DMS53 treated with DMSO at 0.1 percent for 48 hours (cell line): Measurements from ENCODE around the gene UCK1.

Experiments used
- DNase-seq: peaks from one replicate; lab custom pipeline; 2025; ENCODE audit not compliant: unreplicated experiment; lab: John Stamatoyannopoulos, UW

The UCK1 gene

DNA sequence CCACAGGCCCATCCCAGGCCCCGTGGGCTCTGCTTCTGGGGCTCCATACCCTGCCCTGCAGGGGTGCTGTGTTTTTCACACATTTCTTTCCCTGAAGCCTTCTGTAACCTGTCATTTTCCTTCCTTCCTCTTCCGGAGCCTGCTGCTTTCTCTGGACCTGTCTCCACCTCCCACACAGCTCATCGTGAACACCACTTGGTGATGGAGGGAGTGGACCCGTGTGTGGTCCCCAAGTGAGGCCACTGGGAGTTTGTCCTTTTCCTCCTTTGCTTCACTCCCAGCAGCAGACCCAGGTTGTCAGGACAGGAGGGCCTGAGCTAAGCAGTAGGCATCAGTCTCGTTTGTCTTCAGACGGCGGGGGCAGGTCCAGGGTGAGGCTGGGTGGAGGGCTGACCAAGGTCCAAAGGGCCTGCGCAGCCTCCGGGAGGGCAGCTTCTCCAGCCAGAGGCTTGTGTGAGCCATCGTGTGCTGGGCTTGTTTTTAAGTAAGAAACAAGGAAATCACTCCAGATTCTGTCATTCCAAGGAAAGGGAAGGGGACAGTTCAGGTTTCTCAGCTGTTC is 34.1 kb downstream of the UCK1 start:
- no peak for DNase-seq

DNA sequence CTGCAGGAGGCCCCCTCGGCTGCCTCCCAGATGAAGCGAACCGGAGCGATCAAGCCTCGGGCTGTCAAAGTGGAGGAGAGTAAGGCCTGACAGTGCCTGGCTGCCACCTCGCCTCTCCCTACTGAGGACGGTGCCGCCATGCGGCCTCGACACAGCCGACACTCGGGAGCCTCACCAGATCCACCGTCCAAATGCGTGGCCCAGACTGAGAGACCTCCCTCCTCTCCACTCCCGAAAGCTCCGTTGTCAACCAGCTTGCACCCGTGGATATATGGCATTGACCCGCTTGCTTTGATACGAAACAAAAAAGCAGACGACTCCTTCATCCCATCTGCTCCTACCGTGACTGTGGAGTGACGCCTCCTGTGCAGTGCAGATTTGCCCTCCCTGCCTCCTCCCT is 35.3 kb downstream of the UCK1 start:
- DNase-seq = no peak

DNA sequence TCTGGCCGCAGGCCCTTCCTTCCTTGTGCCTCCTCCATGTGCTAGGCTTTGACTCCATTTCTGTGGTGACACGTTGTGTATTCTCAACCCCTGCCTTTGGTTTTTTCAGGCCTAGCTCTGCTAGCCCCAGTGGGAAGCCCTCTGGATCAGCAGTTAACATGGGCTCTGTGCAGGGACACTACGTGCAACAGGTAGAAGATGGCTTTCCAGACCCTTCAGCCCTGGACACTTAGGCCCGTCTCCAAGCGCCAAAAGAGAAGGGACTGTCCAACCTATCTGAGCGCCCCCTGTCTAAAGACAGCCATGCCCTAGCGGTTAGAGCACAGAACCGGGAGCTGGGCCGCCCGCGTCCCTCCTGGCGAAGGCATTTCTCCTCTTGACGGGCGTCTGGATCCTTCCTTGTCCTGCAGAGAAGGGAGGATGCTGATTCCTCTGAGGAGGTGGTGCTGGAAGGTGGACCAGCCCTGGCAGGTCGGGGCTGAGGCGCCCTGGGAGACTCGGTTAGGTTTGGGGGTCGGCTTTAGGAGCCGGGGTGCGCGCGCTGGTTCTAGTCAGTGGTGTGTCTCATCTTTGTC is 36.7 kb downstream of the UCK1 start:
- DNase-seq = no peak

DNA sequence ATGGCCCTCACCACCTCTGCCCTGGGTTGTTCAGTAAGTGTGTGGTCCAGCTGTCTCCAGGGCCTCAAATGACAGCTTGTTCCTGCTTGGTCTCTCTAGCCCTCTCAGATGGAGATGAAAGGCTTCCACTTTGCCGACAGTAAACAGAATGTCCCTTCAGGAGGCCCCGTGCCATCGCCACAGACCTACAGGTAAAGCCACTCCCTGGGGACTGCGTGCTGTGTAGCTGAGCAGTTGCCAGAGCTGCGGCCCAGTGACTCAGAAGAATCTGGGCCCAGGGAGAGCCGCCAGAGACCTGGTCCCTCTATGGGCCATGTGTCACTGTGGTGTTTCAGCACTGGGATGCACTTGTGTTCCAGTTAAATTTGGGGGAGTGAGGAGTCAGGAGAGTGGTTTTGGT is 39.0 kb downstream of the UCK1 start:
- DNase-seq = no peak

DNA sequence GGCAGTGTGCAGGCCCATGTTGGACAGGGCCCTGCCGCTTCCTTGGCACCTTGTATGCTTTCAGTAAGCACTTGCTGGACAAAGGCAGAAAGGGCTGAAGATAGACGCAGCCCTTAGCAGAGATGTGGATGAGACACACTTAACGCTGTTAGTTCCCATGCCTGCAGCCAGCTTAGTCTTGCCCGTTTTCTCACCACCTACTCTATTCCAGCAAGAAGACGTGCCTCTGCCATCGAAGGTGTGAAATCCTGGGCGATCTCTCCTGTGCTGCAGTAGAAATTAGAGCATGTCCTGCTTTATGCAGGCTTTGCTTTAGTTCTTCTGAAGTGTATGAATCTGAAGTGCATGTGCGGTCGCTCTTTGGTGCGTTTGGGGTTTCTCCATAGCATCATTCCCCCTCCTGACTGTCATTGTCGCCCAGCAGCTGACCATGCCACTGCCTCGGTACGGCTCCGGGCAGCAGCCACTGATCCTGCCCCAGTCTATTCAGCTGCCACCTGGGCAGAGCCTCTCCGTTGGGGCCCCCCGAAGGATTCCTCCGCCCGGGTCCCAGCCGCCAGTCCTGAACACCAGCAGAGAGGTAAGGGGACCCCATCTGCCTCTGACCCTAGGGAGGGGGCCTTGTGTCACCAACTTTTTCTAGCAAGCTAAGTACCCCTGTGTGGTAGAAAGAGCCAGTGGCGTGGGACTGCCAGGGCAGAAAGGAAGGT is 39.9 kb downstream of the UCK1 start:
- no peak for DNase-seq

DNA sequence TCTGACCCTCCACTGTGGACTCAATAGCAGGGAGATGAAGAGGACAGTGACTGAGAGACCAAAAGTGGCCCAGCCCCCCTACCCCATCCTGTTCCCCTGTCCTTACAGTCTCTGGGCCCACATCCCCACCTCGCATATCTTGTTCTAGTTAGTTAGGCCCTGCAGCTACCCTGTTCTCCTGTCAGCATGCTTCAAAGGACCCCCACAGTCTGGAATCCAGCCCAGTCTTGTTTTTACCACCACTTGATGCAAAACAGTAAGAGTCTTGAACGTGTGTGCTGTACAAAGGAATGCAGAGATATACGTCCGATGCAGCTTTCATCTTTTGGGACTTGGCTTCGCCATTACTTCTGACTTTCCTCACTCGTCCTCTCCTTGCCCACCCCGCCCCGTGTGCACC is 40.5 kb downstream of the UCK1 start:
- no peak for DNase-seq

DNA sequence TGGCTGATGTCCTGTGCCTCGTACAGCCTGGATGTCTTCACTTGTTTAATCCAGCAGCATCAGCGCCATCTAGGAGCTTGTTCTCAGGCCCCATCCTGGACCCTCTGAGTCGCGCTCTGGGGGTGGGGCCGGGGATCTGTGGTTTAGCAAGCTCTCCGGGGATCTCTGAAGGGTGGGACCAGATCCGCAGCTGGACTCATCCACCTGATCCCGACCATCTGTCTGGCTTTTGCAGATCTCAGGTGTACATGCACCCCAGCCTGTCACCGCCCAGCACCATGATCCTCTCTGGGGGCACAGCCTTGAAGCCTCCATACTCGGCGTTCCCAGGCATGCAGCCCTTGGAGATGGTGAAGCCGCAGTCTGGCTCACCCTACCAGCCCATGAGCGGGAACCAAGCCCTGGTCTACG is 43.4 kb downstream of the UCK1 start:
- DNase-seq = no peak

DNA sequence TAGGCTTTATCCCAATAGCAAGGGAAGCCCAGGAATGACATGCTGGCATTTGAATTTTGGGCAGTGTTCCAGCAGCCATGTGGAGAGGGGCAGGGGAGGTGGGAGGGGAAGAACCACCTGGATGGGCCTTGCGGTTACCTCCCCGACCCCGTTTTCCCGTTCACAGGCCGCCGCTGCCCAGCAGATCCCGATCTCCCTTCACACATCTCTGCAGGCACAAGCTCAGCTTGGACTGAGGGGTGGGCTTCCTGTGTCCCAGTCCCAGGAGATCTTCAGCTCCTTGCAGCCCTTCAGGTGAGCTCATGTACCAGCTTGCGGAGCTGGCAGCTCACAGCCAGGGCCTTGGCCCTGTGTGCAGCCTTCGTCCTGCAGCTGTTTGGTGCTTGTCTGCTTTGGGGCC is 44.1 kb downstream of the UCK1 start:
- DNase-seq = no peak

DNA sequence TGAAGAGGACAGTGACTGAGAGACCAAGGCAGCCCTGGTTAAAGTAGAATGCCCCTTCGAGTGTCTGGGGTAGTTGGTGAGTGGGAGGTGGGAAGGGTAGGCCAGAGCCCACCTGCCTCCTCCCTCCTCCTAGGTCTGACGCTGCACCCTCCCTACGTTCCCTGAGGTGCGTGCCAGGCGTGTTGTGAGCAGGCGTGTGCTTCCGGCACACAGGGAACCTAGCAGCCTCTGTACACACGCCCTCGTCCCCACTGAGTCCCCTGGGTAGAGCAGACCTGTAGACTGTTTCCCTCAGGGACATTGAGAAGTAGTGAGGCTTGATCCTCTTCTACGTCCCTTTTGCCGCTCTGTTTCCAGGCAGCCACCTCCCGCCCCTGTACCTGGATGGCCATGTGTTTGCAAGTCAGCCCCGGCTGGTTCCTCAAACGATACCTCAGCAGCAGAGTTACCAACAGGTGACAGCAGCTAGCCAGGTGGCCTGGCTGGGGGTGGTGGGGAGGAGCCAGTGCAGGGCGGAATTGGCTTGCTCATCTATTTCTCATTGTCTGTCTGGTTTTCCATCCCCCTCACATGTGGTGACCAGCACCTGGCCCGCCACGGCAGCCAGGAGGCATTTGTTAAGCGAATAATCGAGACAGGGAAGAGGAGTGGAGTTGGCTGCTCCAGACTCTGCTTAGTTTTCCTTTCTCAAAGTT is 45.2 kb downstream of the UCK1 start:
- DNase-seq = no peak

DNA sequence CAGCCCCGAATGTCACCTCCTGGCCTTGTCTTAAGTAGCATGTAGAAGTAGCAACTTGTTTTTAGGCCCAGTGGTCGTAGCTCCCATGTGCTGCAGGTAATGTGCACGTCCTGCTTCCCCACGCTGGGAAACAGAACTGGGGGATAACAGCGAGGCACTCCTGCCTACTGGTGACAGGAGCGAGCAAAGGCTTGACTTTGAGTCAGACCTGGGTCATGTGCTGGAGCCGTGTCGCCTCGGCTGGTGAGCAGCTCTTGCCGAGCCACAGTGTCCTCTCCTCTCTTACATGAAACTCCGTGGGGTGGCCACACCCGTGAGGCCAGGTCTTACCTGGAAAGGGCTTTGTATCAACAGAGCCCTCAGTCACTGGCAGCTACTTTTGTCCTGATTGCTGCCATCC is 45.9 kb downstream of the UCK1 start:
- DNase-seq = no peak

DNA sequence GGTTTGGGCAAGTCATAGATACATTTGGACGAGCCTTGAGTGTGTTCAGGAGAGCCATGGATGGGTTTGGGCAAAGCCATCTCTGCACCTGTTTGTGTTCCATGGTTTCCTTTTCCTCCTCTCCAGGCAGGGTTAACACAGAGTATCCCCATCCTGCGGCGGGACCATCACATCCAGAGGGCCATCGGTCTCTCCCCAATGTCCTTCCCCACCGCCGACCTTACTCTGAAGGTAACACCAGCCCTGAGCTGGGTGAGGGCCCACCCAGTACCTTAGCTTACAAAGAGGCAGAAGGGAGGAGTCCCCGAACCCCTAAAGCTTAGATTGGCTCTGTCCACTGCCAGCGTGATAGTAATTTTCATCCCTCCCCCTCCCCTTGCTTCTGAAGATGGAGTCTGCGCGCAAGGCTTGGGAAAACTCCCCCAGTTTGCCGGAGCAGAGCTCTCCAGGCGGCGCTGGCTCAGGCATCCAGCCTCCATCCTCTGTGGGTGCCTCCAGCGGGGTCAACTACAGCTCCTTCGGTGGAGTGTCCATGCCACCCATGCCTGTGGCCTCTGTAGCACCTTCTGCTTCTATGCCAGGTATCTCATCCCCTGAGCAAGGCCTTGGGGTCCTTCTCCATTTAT is 46.4 kb downstream of the UCK1 start:
- DNase-seq = no peak

DNA sequence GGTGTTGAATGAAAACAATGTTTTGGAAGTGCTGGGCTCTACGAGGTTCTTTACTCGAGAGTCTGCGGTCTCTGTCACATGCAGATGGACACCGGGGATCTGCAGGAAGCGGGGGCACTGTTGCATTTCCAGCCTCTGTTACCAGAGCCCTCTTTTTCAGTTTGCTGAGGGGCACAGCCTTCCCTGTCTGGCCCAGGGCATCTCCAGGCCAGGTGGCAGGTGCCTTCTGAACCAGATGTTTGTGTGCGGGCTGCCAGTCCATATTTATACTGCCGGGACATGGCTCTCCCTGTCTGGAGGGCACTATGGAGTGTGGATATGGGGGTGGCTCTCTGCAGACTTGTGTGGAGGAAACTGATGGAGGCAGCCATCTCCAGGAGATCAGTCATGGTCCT is 47.0 kb downstream of the UCK1 start:
- no peak for DNase-seq

DNA sequence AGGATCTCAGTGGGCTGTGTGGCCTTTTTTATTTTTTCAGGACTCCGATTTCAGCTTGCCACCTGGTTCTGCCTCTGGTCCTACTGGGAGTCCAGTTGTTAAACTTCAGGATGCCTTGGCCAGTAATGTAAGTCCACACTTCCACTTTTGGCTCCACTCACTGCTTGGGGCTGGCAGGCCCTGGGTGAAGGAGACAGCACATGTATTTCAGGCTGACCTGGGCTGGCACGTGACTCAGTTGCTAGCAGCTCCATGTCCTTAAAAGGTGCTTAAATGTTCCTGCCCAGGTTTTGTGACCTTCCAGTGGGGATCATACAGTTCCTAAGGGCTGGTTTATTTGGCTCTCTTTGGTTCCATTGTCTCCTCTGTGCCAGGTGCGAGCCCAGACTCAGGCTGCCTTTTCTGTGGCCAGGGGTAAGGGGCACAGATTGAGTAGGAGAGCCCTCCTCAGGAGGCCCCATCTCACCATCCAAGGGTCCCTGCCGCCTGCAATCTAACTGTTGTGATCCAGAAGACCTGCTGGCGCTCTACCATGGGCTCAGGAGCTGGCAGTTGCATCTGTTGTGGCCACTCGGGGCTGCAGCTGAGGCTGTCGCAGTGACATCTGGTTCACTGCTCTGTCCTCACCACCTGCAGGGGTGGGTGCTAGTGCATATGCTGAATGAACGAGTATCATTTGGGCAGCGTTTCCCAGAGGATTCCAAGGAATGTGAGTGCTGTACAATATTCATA is 47.6 kb downstream of the UCK1 start:
- DNase-seq = no peak

DNA sequence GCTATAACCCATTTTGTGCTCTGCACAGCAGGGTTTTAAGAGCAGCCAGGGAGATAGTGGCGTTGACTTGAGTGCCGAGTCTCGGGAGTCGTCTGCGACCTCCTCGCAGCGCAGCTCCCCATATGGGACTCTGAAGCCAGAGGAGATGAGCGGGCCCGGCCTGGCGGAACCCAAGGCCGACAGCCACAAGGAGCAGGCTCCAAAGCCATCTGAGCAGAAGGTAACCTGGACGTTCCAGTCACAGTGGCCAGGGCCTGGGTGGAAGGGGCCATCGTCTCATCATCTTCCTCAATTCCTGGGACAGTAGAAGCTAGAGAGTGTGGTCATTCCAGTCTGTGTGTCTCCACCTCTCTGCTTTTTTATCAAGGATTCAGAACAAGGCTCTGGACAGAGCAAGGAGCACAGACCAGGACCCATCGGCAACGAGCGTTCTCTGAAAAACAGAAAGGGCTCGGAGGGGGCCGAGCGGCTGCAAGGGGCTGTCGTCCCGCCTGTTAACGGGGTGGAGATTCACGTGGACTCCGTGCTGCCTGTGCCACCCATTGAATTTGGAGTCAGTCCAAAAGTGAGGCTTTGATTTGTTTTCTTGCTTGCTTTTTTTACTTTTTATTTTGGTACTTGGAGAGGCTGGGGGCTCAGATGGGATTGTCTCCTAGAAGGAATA is 48.6 kb downstream of the UCK1 start:
- no peak for DNase-seq

DNA sequence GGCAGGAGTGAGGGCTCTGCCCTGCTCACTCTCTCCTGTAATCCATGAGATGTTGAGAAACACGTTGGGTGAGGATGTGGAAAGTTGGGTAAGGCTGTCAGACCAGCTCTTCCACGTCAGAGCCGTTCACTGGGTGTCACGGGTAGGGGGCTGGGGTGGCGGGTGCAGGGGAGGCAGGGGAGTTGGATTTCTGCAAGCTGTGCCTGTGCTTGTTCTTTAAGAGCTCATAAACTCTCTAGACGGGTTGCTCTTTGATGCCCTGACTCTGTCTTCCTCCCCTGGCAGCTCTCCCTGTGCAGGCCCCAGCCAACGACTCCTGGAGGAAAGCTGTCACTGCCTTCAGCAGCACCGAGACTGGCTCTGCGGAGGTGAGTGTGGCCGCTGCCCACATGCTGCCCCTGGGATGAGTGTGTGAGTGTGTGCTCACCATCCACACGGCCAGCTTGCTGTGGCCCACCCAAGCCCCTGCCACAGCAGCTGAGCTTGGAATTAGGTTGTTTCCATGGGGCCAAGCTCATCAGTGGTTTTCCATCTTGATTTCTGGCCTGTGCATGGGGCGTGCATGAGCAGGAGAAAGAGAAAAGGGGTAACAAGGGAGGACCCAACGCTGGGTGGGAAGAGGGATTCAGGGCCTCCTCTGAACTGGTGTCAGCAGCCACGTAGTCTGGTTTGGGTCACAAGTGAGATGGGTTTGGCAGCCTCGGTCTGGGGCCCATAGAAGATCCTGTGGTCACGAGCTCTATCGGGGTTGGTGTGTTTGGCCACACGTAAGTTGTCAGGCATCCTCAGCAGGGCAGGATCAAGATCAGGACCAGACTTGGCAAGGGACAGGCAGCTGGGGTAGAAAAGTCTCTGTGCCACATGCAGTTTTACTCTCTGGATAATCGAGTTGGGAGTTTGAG is 49.4 kb downstream of the UCK1 start:
- DNase-seq = no peak

DNA sequence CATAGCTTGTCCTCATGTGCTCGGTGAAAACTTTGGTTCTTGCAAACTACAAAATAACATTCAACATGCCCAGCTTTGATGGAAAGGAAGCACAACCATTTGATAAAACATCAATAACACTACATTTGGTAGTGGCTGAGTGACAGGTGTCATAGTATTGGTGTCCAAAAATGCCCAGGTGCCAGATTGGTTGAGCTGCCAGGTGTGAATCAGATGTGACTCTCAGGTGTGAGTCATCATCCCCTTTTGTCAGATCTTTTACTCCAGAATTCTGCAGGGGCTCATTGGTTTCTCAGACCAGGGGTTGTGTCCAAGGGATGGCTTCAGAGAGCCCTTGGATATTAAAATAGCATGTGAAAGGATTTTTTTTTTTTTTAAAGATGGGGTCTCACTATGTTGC is 50.8 kb downstream of the UCK1 start:
- no peak for DNase-seq

DNA sequence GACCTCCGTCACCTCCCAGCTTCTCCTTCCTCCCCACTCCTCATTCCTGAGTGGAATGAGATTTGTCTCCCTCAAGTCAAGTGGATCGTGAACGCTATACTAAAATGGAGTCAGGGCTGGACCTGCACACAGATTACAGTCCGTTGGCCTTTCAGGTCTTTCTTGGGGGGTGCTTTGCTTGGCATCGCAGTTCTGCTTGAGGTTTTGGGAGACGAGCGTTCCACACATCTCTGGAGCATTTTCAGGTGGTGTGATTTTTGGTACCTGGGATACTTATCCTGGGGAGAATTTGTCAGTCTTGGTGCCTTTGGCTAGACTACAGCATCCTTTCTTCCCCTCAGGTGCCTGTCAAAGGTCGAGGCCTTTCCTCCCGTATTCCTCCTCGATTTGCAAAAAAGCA is 52.2 kb downstream of the UCK1 start:
- no peak for DNase-seq

DNA sequence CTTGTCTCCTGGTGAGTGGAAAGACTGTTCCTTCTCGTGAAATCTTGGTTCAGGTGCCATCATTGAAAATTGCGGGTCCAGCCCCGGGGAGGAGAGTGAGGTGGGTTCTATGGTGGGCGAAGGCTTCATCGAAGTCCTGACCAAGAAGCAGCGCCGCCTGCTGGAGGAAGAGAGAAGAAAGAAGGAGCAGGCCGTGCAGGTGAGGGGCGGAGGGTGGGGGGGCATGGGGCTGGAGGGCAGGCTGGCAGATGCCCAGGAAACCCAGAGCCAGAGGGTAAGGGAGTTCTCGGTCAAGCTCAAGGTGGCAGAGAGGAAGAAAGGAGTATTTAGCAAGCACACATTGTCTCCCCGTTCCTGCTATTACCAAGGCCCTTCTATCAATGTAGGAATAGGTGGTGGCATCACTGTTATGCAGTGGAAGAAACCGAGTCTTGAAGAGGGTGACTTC is 52.6 kb downstream of the UCK1 start:
- no peak for DNase-seq

DNA sequence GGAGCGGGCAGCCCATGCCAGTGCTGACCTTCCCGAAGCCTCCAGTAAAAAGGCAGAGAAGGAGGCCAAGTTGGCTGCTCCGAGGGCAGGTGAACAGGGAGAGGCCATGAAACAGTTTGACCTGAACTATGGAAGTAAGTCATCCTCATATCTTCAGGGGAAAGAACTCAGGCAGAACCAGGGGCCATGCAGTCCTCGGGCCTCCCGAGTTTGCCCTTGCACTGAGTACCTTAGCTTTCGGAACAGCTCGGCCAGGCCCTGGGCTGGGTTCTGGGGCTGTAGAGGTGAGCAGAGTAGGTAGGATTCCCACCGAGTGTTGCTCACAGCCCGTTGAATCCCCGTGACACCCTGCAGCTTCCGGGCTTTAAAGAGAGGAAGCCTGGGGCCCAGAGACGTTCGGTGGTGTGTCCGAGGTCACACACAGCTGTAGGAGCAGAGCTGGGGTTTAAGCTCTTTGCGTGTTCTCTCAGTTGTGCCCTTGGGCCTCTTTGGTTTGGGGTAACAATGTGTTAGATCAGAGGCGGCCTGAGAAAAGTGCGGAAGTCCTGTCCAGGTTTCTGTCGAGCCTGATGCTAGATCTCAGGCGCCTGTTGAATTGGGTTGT is 53.1 kb downstream of the UCK1 start:
- DNase-seq = no peak
